ENCODE measurements around the gene IGF1.

GRCh38 chr12:102356690-102357089 is 123.7 kb downstream of the IGF1 start:
- TF ChIP-seq EZH2 (IDR thresholded peaks at IDR 0.05): no peak
- no peak for TF ChIP-seq POLR2AphosphoS5 (IDR thresholded peaks at IDR 0.05; ENCODE audit: borderline replicate concordance, low read depth, low read length)
